DND-41 (cell line): ENCODE data around the gene MRPL39.

Experiments used
- ATAC-seq: fragments of 200-7000 bp; cut with Tn5 transposase; 3 replicates; pipeline ENCODE4 v1.9.1; 2021; ENCODE audit warnings: low read depth; ENCODE audit not compliant: insufficient read depth
- DNase-seq: peaks from one replicate; pipeline ENCODE4 v3.0.0-alpha.2; 2020
- H2AFZ ChIP-seq: 2 replicates; pipeline ENCODE4 v1.6.0; 2012; ENCODE audit warnings: low read depth, low read length
- H3K27ac ChIP-seq: 2 replicates; pipeline ENCODE4 v1.5.1; 2012; ENCODE audit warnings: low read length, inconsistent platforms
- H3K27me3 ChIP-seq: fragments of 200-600 bp; sonication (generic); 2 replicates; pipeline ENCODE4 v1.6.0; 2012; ENCODE audit warnings: low read length, mild to moderate bottlenecking, inconsistent platforms; ENCODE audit not compliant: insufficient read depth, poor library complexity
- H3K36me3 ChIP-seq: 2 replicates; pipeline ENCODE4 v1.5.1; 2012; ENCODE audit warnings: low read length, inconsistent platforms; ENCODE audit not compliant: insufficient read depth
- H3K4me1 ChIP-seq: 2 replicates; pipeline ENCODE4 v1.5.1; 2012; ENCODE audit warnings: mild to moderate bottlenecking, low read length; ENCODE audit not compliant: insufficient read depth
- H3K4me2 ChIP-seq: 2 replicates; pipeline ENCODE4 v1.6.0; 2012; ENCODE audit warnings: mild to moderate bottlenecking, moderate library complexity, low read length, inconsistent platforms; ENCODE audit not compliant: insufficient read depth
- H3K4me3 ChIP-seq, 2 experiments: fragments of 200-600 bp in 1 of 2; shearing (Covaris generic) in 1 of 2; 2 replicates each; pipeline ENCODE4 v1.5.1; 2012 to 2016; ENCODE audit warnings: inconsistent platforms in 2 of 2, low read length in 2 of 2, mild to moderate bottlenecking in 2 of 2, low read depth in 1 of 2, moderate library complexity in 1 of 2
- H3K79me2 ChIP-seq: 2 replicates; pipeline ENCODE4 v1.6.0; 2012; ENCODE audit warnings: low read length, inconsistent platforms; ENCODE audit not compliant: insufficient read depth
- H3K9ac ChIP-seq: 2 replicates; pipeline ENCODE4 v1.6.0; 2012; ENCODE audit warnings: low read depth, mild to moderate bottlenecking, inconsistent platforms, low read length, moderate library complexity
- H3K9me3 ChIP-seq: 2 replicates; pipeline ENCODE4 v1.5.1; 2012; ENCODE audit warnings: low read length, moderate library complexity, mild to moderate bottlenecking, inconsistent platforms; ENCODE audit not compliant: insufficient read depth, severe bottlenecking
- H4K20me1 ChIP-seq: 2 replicates; pipeline ENCODE4 v1.6.0; 2012; ENCODE audit warnings: low read length; ENCODE audit not compliant: insufficient read depth
- EZH2 ChIP-seq: IDR thresholded peaks from 3 replicates; pipeline ENCODE4 v1.6.1; 2012; ENCODE audit warnings: borderline replicate concordance, low read depth, mild to moderate bottlenecking, moderate library complexity, low read length, inconsistent platforms; ENCODE audit not compliant: severe bottlenecking
- TF ChIP-seq, protein P1 (sequence below): IDR thresholded peaks from 2 replicates; pipeline ENCODE4 v1.5.1; 2012; ENCODE audit warnings: borderline replicate concordance, low read length, moderate library complexity, mild to moderate bottlenecking; ENCODE audit not compliant: poor library complexity, severe bottlenecking; ENCODE audit errors: extremely low read depth

Gene MRPL39

DNA sequence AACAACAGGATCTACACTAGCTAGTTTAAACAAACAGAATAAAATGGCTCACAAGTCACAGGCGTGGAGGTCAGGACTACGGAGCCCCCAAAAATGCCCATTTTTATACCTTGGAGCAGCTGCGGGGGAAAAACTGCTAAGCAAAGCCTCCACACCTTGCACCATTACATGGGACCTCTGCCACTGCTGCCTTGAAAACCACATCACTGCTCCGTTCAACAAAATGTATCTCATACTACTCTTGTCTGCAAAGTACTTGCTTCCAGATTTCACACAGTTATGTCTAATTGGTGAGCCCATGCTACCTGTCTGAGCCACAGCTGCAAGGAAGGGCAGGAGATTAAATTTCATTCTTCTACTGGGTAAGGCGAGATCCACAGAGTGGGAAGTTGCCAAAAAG is 24.4 kb downstream of the MRPL39 start:
- Histone ChIP-seq H3K79me2 (no peaks in the 10 kb centered on the region), H3K4me3 (no peak overlapping the region), H3K4me2 (no peak overlapping the region), H4K20me1 (no peaks in the 10 kb centered on the region), H3K9ac (no peak overlapping the region), H3K27me3 (no peaks in the 10 kb centered on the region), H3K27ac (no peak overlapping the region), H3K9me3 (no peaks in the 10 kb centered on the region), H3K4me1 (no peaks in the 10 kb centered on the region; the same call in 1 of the 2 replicates), H2AFZ (no peak overlapping the region), H3K36me3 (peaks cover 40% of the 10 kb centered on the region)
- peak; percentile 14; the same call in 1 of the 3 replicates for ATAC-seq
- DNase-seq = no peak
- TF ChIP-seq EZH2 = no peak
- TF ChIP-seq, protein P1, sequence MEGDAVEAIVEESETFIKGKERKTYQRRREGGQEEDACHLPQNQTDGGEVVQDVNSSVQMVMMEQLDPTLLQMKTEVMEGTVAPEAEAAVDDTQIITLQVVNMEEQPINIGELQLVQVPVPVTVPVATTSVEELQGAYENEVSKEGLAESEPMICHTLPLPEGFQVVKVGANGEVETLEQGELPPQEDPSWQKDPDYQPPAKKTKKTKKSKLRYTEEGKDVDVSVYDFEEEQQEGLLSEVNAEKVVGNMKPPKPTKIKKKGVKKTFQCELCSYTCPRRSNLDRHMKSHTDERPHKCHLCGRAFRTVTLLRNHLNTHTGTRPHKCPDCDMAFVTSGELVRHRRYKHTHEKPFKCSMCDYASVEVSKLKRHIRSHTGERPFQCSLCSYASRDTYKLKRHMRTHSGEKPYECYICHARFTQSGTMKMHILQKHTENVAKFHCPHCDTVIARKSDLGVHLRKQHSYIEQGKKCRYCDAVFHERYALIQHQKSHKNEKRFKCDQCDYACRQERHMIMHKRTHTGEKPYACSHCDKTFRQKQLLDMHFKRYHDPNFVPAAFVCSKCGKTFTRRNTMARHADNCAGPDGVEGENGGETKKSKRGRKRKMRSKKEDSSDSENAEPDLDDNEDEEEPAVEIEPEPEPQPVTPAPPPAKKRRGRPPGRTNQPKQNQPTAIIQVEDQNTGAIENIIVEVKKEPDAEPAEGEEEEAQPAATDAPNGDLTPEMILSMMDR = no peak

DNA sequence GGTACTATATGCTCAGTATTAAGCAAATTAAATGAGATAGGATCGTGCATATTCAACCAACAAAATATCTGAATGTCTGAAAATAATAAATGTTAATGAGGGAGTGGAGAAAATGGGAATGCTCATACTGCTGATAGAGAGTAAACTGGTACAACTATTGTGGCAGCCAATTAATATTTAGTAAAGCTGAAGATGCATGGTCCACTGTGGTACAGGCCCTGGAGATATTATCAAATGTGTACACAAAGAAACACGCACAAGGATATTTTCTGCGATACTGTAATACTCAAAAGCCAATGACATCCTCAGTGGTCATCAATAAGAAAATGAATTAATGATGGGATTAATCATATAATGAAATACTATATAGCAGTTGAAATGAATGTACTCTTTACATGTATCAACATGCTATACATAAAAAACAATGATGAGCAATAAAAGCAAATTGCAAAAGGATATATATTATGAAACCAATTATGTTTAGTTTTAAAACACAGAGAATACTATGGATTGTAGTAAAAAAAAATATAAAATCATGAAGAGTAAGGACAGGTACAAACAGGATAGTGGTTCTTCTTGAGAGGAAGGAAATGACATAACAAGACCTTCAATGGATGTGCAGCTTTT is 25.0 kb downstream of the MRPL39 start:
- no peak for TF ChIP-seq EZH2
- TF ChIP-seq, protein P1 = no peak
- no peak overlapping the region for H3K4me3 ChIP-seq
- H4K20me1 ChIP-seq = no peaks in the 10 kb centered on the region
- no peak overlapping the region for H2AFZ ChIP-seq
- no peaks in the 10 kb centered on the region for H3K9me3 ChIP-seq
- ATAC-seq (no peak), DNase-seq (no peak)
- H3K79me2 ChIP-seq = no peaks in the 10 kb centered on the region
- H3K4me1 ChIP-seq = no peaks in the 10 kb centered on the region; the same call in 1 of the 2 replicates
- H3K27me3 ChIP-seq = no peaks in the 10 kb centered on the region
- H3K4me2 ChIP-seq = no peak overlapping the region
- peaks cover 40% of the 10 kb centered on the region for H3K36me3 ChIP-seq
- H3K9ac ChIP-seq = no peak overlapping the region
- H3K27ac ChIP-seq = no peak overlapping the region

DNA sequence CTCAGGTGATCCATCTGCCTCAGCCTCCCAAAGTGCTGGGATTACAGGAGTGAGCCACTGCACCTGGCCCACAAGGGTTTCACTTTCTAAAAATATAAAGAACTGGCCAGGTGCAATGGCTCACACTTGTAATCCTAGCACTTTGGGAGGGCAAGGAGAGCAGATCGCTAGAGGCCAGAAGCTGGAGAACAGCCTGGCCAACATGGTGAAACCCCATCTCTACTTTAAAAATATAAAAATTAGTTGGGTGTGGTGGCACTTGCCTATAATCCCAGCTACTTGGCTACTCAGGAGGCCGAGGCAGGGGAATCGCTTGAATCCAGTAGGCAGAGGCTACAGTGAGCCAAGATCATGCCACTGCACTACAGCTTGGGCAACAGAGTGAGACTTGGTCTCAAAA is 25.7 kb downstream of the MRPL39 start:
- Histone ChIP-seq H3K9ac (no peak overlapping the region), H3K79me2 (no peaks in the 10 kb centered on the region), H4K20me1 (no peaks in the 10 kb centered on the region), H3K27ac (no peak overlapping the region), H3K36me3 (peaks cover 43% of the 10 kb centered on the region), H3K9me3 (no peaks in the 10 kb centered on the region), H3K4me3 (no peak overlapping the region), H3K27me3 (no peaks in the 10 kb centered on the region), H2AFZ (no peak overlapping the region), H3K4me2 (no peak overlapping the region), H3K4me1 (no peaks in the 10 kb centered on the region; the same call in 1 of the 2 replicates)
- TF ChIP-seq, protein P1 = no peak
- TF ChIP-seq EZH2 = no peak
- DNase-seq = no peak
- no peak for ATAC-seq

DNA sequence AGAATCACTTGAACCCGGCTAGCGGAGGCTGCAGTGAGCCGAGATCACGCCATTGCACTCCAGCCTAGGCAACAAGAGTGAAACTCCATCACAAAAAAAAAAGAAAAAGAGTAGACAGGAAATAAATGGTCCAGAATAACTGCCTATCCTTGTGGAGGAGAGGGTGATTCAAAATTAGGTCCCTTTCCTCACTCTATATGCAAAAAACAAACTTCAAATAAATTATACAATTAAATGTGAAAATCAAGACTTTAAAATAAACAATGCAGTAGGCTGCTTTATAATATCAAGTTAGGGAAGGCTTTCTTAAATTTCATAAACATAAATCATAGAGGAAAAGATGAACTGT is 26.4 kb downstream of the MRPL39 start:
- Histone ChIP-seq H2AFZ (no peak overlapping the region), H3K27me3 (no peaks in the 10 kb centered on the region), H3K79me2 (no peaks in the 10 kb centered on the region), H3K4me1 (no peaks in the 10 kb centered on the region; the same call in 1 of the 2 replicates), H3K9me3 (no peaks in the 10 kb centered on the region), H3K4me3 (no peak overlapping the region), H3K27ac (no peak overlapping the region), H3K36me3 (peaks cover 43% of the 10 kb centered on the region), H3K9ac (no peak overlapping the region), H4K20me1 (no peaks in the 10 kb centered on the region), H3K4me2 (no peak overlapping the region)
- DNase-seq (no peak), ATAC-seq (no peak)
- TF ChIP-seq, protein P1 = no peak
- no peak for TF ChIP-seq EZH2
